HepG2 (cell line): Measurements from ENCODE around the gene PCBP1. TPM values are rescaled to one million over a fixed set of nuclear protein-coding genes. Genes with fewer than 3 reads are reported as not detected.
A peak's percentile ranks its signal among the peaks of the same experiment; 100 is the strongest.

Source experiments
- AKAP8 ChIP-seq: sonication (generic); formaldehyde crosslinking; IDR thresholded peaks from 2 replicates; pipeline ENCODE4 v1.5.1; 2020; ENCODE audit warnings: mild to moderate bottlenecking, missing genetic modification reagents
- IKZF1 ChIP-seq: fragments of 450-650 bp; IDR thresholded peaks from 2 replicates; pipeline ENCODE4 v1.7.1; 2016
- KLF13 ChIP-seq: sonication (generic); formaldehyde crosslinking; IDR thresholded peaks from 2 replicates; pipeline ENCODE4 v1.4.0; 2020; ENCODE audit warnings: mild to moderate bottlenecking, missing genetic modification reagents
- MIXL1 ChIP-seq: IDR thresholded peaks from 2 replicates; pipeline ENCODE4 v1.6.1; 2016
- MXI1 ChIP-seq: IDR thresholded peaks from 3 replicates; pipeline ENCODE4 v1.6.1; 2012; ENCODE audit warnings: low read depth, low read length, inconsistent platforms, borderline replicate concordance
- NFYC ChIP-seq: IDR thresholded peaks from 2 replicates; pipeline ENCODE4 v1.6.1; 2016; ENCODE audit warnings: missing genetic modification reagents, missing compliant biosample characterization
- POGK ChIP-seq: sonication (generic); formaldehyde crosslinking; conservative IDR thresholded peaks from 2 replicates; pipeline ENCODE4 v1.8.0; 2022; ENCODE audit warnings: mild to moderate bottlenecking, moderate library complexity, missing genetic modification reagents
- SIX4 ChIP-seq: sonication (generic); formaldehyde crosslinking; IDR thresholded peaks from 2 replicates; pipeline ENCODE4 v1.4.0; 2020; ENCODE audit warnings: missing genetic modification reagents
- TBP ChIP-seq: sonication (generic); formaldehyde crosslinking; IDR thresholded peaks from 2 replicates; pipeline ENCODE4 v1.5.0; 2020; ENCODE audit warnings: missing genetic modification reagents
- XRCC5 ChIP-seq: fragments of 200-400 bp; formaldehyde crosslinking; optimal IDR thresholded peaks from 2 replicates; pipeline ENCODE3; 2017; ENCODE audit warnings: mild to moderate bottlenecking, low read length
- ZBED4 ChIP-seq: sonication (generic); formaldehyde crosslinking; IDR thresholded peaks from 2 replicates; pipeline ENCODE4 v1.4.0; 2020; ENCODE audit warnings: missing genetic modification reagents, borderline replicate concordance
- ZKSCAN5 ChIP-seq: sonication (generic); formaldehyde crosslinking; IDR thresholded peaks from 2 replicates; pipeline ENCODE4 v1.5.1; 2020; ENCODE audit warnings: mild to moderate bottlenecking, missing genetic modification reagents
- ZNF34 ChIP-seq: sonication (generic); formaldehyde crosslinking; IDR thresholded peaks from 2 replicates; pipeline ENCODE4 v1.4.0; 2020; ENCODE audit warnings: mild to moderate bottlenecking, missing genetic modification reagents, borderline replicate concordance
- ZNF446 ChIP-seq: sonication (generic); formaldehyde crosslinking; IDR thresholded peaks from 2 replicates; pipeline ENCODE4 v1.5.0; 2020; ENCODE audit warnings: mild to moderate bottlenecking, missing genetic modification reagents
- ZNF549 ChIP-seq: sonication (generic); formaldehyde crosslinking; IDR thresholded peaks from 2 replicates; pipeline ENCODE4 v1.5.0; 2020; ENCODE audit warnings: missing genetic modification reagents
- ZNF576 ChIP-seq: sonication (generic); formaldehyde crosslinking; IDR thresholded peaks from 2 replicates; pipeline ENCODE4 v1.4.0; 2020; ENCODE audit warnings: mild to moderate bottlenecking, missing genetic modification reagents
- ZNF619 ChIP-seq: sonication (generic); formaldehyde crosslinking; IDR thresholded peaks from 2 replicates; pipeline ENCODE4 v1.4.0; 2020; ENCODE audit warnings: mild to moderate bottlenecking, missing genetic modification reagents
- polyA plus RNA-seq, 8 experiments: library from polyadenylated mRNA; depleted of rRNA in 3 of 8; stranded (reverse) in 7 of 8; unstranded in 1 of 8; fragments of >200 nt; fragmentation: Illumina TruSeq in 4 of 8; extraction: Trizol in 4 of 8; gene quantifications; 2 replicates each; pipeline versions ENCODE4 v1.2.1 to v1.2.3, GENCODE V29; 2011 to 2016; ENCODE audit warnings: low read depth in 4 of 8, missing spikeins in 1 of 8, mixed read lengths in 1 of 8; ENCODE audit not compliant: insufficient read depth in 1 of 8
- total RNA-seq, 5 experiments: library from RNA; depleted of rRNA; stranded (reverse); fragments of >200 nt; fragmentation: Illumina TruSeq; extraction: Trizol; gene quantifications; 2 replicates each; pipeline ENCODE4 v1.2.3, GENCODE V29; 2016; ENCODE audit warnings: low read depth in 1 of 5
- TF ChIP-seq, protein P1 (sequence below): sonication (generic); formaldehyde crosslinking; IDR thresholded peaks from 2 replicates; pipeline ENCODE4 v1.8.1; 2022; ENCODE audit warnings: mild to moderate bottlenecking, missing genetic modification reagents
- TF ChIP-seq, protein P2 (sequence below), 2 experiments: IDR thresholded peaks; 2 replicates each; pipeline ENCODE4 v1.6.1; 2011 to 2012; ENCODE audit warnings: low read length in 2 of 2, borderline replicate concordance in 1 of 2, low read depth in 1 of 2, mild to moderate bottlenecking in 1 of 2, moderate library complexity in 1 of 2

The PCBP1 gene
- total and polyA plus RNA-seq, 2 of the 13 experiments (the other 11 are each of a cell fraction or from before 2014, with no cell fraction given) = 32.0 to 137 TPM

- TF ChIP-seq POGK (CRISPR knock-in tag) = no peak
- TF ChIP-seq, protein P1, sequence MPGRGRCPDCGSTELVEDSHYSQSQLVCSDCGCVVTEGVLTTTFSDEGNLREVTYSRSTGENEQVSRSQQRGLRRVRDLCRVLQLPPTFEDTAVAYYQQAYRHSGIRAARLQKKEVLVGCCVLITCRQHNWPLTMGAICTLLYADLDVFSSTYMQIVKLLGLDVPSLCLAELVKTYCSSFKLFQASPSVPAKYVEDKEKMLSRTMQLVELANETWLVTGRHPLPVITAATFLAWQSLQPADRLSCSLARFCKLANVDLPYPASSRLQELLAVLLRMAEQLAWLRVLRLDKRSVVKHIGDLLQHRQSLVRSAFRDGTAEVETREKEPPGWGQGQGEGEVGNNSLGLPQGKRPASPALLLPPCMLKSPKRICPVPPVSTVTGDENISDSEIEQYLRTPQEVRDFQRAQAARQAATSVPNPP (CRISPR knock-in tag) = no peak
- TF ChIP-seq ZBED4 (CRISPR knock-in tag) = no peak; the same call in 1 of the 2 replicates
- TF ChIP-seq SIX4 (CRISPR knock-in tag) = peak; percentile 61; the same call in 1 of the 2 replicates
- TF ChIP-seq ZNF446 = no peak
- TF ChIP-seq ZNF576 = no peak
- TF ChIP-seq MXI1 = no peak
- TF ChIP-seq KLF13 = no peak
- no peak for TF ChIP-seq IKZF1
- peak; percentile 43; the same call in 1 of the 2 replicates for TF ChIP-seq NFYC (CRISPR knock-in tag)
- TF ChIP-seq MIXL1 (CRISPR knock-in tag) = 0 out of 2 replicates have a peak, but pooled peaks have one; percentile 15
- TF ChIP-seq ZNF549 (CRISPR knock-in tag) = no peak
- TF ChIP-seq, protein P2, sequence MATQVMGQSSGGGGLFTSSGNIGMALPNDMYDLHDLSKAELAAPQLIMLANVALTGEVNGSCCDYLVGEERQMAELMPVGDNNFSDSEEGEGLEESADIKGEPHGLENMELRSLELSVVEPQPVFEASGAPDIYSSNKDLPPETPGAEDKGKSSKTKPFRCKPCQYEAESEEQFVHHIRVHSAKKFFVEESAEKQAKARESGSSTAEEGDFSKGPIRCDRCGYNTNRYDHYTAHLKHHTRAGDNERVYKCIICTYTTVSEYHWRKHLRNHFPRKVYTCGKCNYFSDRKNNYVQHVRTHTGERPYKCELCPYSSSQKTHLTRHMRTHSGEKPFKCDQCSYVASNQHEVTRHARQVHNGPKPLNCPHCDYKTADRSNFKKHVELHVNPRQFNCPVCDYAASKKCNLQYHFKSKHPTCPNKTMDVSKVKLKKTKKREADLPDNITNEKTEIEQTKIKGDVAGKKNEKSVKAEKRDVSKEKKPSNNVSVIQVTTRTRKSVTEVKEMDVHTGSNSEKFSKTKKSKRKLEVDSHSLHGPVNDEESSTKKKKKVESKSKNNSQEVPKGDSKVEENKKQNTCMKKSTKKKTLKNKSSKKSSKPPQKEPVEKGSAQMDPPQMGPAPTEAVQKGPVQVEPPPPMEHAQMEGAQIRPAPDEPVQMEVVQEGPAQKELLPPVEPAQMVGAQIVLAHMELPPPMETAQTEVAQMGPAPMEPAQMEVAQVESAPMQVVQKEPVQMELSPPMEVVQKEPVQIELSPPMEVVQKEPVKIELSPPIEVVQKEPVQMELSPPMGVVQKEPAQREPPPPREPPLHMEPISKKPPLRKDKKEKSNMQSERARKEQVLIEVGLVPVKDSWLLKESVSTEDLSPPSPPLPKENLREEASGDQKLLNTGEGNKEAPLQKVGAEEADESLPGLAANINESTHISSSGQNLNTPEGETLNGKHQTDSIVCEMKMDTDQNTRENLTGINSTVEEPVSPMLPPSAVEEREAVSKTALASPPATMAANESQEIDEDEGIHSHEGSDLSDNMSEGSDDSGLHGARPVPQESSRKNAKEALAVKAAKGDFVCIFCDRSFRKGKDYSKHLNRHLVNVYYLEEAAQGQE (IDR thresholded peaks at IDR 0.05; ENCODE audit: borderline replicate concordance in 1 of 2, low read depth in 1 of 2, low read length in 2 of 2) = no peak; a peak in 1 of 4 replicates
- TF ChIP-seq TBP (CRISPR knock-in tag) = 0 out of 2 replicates have a peak, but pooled peaks have one; percentile 13
- TF ChIP-seq ZNF619 (CRISPR knock-in tag) = no peak
- TF ChIP-seq ZKSCAN5 = no peak
- TF ChIP-seq XRCC5 = peak; percentile 11
- TF ChIP-seq AKAP8 (CRISPR knock-in tag) = no peak
- peak; percentile 75; the same call in 1 of the 2 replicates for TF ChIP-seq ZNF34 (CRISPR knock-in tag)
Measured at GRCh38 chr2:70132244-70133126, 45.2 kb downstream of the PCBP1 start (continued).
